Left hindlimb (tissue), 1 donor: ENCODE measurements around the gene MCIDAS.
A peak's percentile ranks its signal among the peaks of the same experiment; 100 is the strongest.

Experiments
- DNase-seq: peaks from one replicate; pipeline ENCODE4 v3.0.0-alpha.2; 2018

The MCIDAS gene

GRCh38 chr5:55222092-55222984 is 4.8 kb downstream of the MCIDAS start:
- DNase-seq, result no peak

- DNase-seq, result no peak
Observed at GRCh38 chr5:55220433-55221185, 6.5 kb downstream of the MCIDAS start.

- no peak for DNase-seq
Observed at GRCh38 chr5:55219770-55220169, 7.3 kb downstream of the MCIDAS start.

- DNase-seq, result no peak
Observed at GRCh38 chr5:55218967-55219366, 8.1 kb downstream of the MCIDAS start.

GRCh38 chr5:55211184-55211874 is 15.8 kb downstream of the MCIDAS start:
- DNase-seq, result no peak

GRCh38 chr5:55205001-55205400 is 22.1 kb downstream of the MCIDAS start:
- DNase-seq, result no peak

GRCh38 chr5:55191165-55191564 is 36.0 kb downstream of the MCIDAS start:
- DNase-seq, result no peak

- no peak for DNase-seq
Observed at GRCh38 chr5:55188656-55189540, 38.2 kb downstream of the MCIDAS start.

GRCh38 chr5:55187370-55187769 is 39.7 kb downstream of the MCIDAS start:
- DNase-seq, result no peak

- no peak for DNase-seq
Observed at GRCh38 chr5:55180016-55180415, 47.1 kb downstream of the MCIDAS start.

- DNase-seq, result no peak
Observed at GRCh38 chr5:55177078-55177477, 50.0 kb downstream of the MCIDAS start.

- DNase-seq, result peak; percentile 68
Observed at GRCh38 chr5:55176176-55176818, 50.8 kb downstream of the MCIDAS start.

GRCh38 chr5:55175781-55176175 is 51.3 kb downstream of the MCIDAS start:
- DNase-seq, result no peak

GRCh38 chr5:55173687-55174230 is 53.4 kb downstream of the MCIDAS start:
- no peak for DNase-seq

GRCh38 chr5:55172937-55173686 is 54.0 kb downstream of the MCIDAS start, which contains the start of gene CDC20B:
CDC20B (minus strand) TSS chr5:55173177; CDS start chr5:55173000, 177 bp downstream.
- peak; percentile 83 for DNase-seq

- peak; percentile 52 for DNase-seq
Observed at GRCh38 chr5:55172051-55172899, 54.8 kb downstream of the MCIDAS start.

- DNase-seq, result no peak
Observed at GRCh38 chr5:55171471-55171870, 55.6 kb downstream of the MCIDAS start.
